Medulla oblongata (tissue), 1 donor: ENCODE results near the gene WIPI1.
"Not testable (repeated sequence)": the region's sequence is repeated elsewhere in the genome, so short reads cannot be mapped to it uniquely, and the experiment has no call there.

ENCODE experiments used
- DNase-seq: peaks from one replicate; pipeline ENCODE4 v3.0.0-alpha.2; 2015; ENCODE audit errors: extremely low spot score

The WIPI1 gene

GRCh38 chr17:68457168-68457538, at the start of gene WIPI1:
Gene WIPI1, minus strand, starts transcription at chr17:68457496. Its CDS starts 75 bp downstream, at chr17:68457421.
- DNase-seq = no peak

GRCh38 chr17:68505951-68506350, 48.7 kb upstream of the WIPI1 start:
- no peak for DNase-seq

- DNase-seq = no peak
Observed at GRCh38 chr17:68501074-68501473, 43.8 kb upstream of the WIPI1 start.

- no peak for DNase-seq
Observed at GRCh38 chr17:68499587-68499986, 42.3 kb upstream of the WIPI1 start.

GRCh38 chr17:68498479-68499326, 41.4 kb upstream of the WIPI1 start:
- DNase-seq = peak; percentile 28

GRCh38 chr17:68497885-68498319, 40.6 kb upstream of the WIPI1 start:
- peak; percentile 85 for DNase-seq

GRCh38 chr17:68495081-68495480, 37.8 kb upstream of the WIPI1 start:
- DNase-seq = no peak

- DNase-seq = not testable (repeated sequence)
Observed at GRCh38 chr17:68492394-68493054, 35.2 kb upstream of the WIPI1 start.

- peak; percentile 81 for DNase-seq
Observed at GRCh38 chr17:68491381-68492231, 34.3 kb upstream of the WIPI1 start.

- no peak for DNase-seq
Observed at GRCh38 chr17:68489919-68490318, 32.6 kb upstream of the WIPI1 start.

- peak; percentile 29 for DNase-seq
Observed at GRCh38 chr17:68484458-68484857, 27.2 kb upstream of the WIPI1 start.

- no peak for DNase-seq
Observed at GRCh38 chr17:68482576-68483041, 25.3 kb upstream of the WIPI1 start.

GRCh38 chr17:68480885-68481284, 23.6 kb upstream of the WIPI1 start:
- no peak for DNase-seq

- no peak for DNase-seq
Observed at GRCh38 chr17:68470961-68471360, 13.7 kb upstream of the WIPI1 start.

GRCh38 chr17:68468788-68469187, 11.5 kb upstream of the WIPI1 start:
- no peak for DNase-seq

GRCh38 chr17:68468334-68468733, 11.0 kb upstream of the WIPI1 start:
- no peak for DNase-seq

- no peak for DNase-seq
Observed at GRCh38 chr17:68463211-68464019, 6.1 kb upstream of the WIPI1 start.

- DNase-seq = peak; percentile 95
Observed at GRCh38 chr17:68462381-68463210, 5.3 kb upstream of the WIPI1 start.

- DNase-seq = no peak
Observed at GRCh38 chr17:68461589-68461988, 4.3 kb upstream of the WIPI1 start.

- DNase-seq = no peak
Observed at GRCh38 chr17:68461122-68461539, 3.8 kb upstream of the WIPI1 start.
